A549 treated with CORT108297 at 1 μM for 4 hours (cell line): Measurements from ENCODE around the gene TAGLN. TPM values are rescaled to one million over a fixed set of nuclear protein-coding genes. Genes with fewer than 3 reads are reported as not detected.

Experiments
- total RNA-seq: library from RNA; stranded (reverse); fragments of 200-300 nt; extraction: Qiagen RNA extraction; gene quantifications from 5 replicates; pipeline ENCODE4 v1.2.3, GENCODE V29; 2022

The TAGLN gene
- 61.4 to 151 TPM (median 112 TPM) in 5 replicates for total RNA-seq

DNA sequence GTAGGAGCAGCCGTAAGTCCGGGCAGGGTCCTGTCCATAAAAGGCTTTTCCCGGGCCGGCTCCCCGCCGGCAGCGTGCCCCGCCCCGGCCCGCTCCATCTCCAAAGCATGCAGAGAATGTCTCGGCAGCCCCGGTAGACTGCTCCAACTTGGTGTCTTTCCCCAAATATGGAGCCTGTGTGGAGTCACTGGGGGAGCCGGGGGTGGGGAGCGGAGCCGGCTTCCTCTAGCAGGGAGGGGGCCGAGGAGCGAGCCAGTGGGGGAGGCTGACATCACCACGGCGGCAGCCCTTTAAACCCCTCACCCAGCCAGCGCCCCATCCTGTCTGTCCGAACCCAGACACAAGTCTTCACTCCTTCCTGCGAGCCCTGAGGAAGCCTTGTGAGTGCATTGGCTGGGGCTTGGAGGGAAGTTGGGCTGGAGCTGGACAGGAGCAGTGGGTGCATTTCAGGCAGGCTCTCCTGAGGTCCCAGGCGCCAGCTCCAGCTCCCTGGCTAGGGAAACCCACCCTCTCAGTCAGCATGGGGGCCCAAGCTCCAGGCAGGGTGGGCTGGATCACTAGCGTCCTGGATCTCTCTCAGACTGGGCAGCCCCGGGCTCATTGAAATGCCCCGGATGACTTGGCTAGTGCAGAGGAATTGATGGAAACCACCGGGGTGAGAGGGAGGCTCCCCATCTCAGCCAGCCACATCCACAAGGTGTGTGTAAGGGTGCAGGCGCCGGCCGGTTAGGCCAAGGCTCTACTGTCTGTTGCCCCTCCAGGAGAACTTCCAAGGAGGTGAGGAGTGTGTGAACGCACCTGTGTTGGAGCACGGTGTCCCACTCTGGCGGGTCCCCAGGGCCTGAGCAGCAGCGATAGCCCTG is at the start of gene TAGLN:
Gene TAGLN, plus strand, starts transcription at position 318 of the 863 bp plus-strand sequence. CDS start 3,644 bp downstream, outside the sequence.

GRCh38 chr11:117178210-117179034 is 20.7 kb upstream of the TAGLN start, which contains the start of gene SIDT2:
TSS of gene SIDT2 (plus strand) at chr11:117178743. CDS start at chr11:117179264, 521 bp downstream.

GRCh38 chr11:117231842-117232091 is 32.6 kb downstream of the TAGLN start, which contains the start of gene PCSK7:
TSS of gene PCSK7 (minus strand) at chr11:117232073. CDS start at chr11:117229844, 2,229 bp downstream.

DNA sequence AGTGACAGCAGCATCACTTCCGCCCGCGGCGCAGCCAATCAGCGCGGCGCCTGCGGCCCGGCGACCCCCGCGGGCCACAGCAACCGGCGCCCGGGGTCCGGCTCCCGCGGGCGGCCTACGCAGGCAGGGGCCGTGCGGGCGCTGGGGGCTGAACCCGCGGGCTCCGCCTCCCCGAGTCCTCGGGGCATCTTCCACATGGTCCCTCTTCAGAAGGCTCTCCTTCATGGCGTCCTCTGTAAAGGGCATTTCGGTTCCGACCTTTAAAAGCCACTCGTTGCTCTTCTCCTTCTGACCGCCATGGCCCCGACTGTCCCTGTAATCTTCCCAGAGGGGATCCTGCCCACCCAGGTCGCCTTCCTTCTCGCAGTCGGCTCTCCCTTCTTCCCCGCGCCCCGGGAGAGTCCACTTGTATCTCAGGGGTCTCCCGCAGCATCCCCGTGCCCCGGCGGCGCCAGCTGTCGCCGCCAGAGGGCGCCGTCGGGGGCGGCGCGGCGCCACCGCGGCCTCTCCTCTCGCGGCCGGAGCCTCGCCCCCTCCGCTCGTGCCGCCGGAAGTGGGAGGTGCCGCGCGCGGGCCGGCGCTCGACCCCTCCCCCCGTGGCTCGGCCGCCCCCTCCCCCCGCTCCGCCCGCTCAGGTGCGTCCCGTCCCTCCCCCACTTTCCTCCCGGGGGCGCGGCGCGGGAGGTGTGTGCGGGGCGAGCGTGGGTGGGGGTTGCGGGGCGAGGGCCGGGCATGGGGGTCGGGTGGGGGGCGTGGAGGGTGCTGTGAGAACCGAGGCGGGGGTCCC is 33.1 kb downstream of the TAGLN start, which contains the start of gene RNF214:
Gene RNF214, plus strand, starts transcription at position 580 of the 787 bp plus-strand sequence. CDS start 1,602 bp downstream, outside the sequence.

Other genes with a start within 250 kb of the TAGLN start
- gene SIK3, start 100.9 kb upstream of the TAGLN start, total RNA-seq = 8.1 to 10.2 TPM (median 9.1 TPM) in 5 replicates
- gene PAFAH1B2, start 55.1 kb upstream of the TAGLN start, total RNA-seq = 31.3 to 43.8 TPM (median 35.1 TPM) in 5 replicates
- 3.3 to 5.1 TPM (median 5.1 TPM) in 5 replicates for gene SIDT2, start 20.6 kb upstream of the TAGLN start, total RNA-seq
- 13.1 to 18.4 TPM (median 17.4 TPM) in 5 replicates for gene PCSK7, start 32.7 kb downstream of the TAGLN start, total RNA-seq
- gene RNF214, start 33.3 kb downstream of the TAGLN start, total RNA-seq = 8.3 to 12.3 TPM (median 9.2 TPM) in 5 replicates
- gene BACE1-AS, start 92.0 kb downstream of the TAGLN start, total RNA-seq = 1.4 to 2.2 TPM (median 1.8 TPM) in 5 replicates
- 8.4 to 10.3 TPM (median 8.8 TPM) in 5 replicates for gene BACE1, start 116.9 kb downstream of the TAGLN start, total RNA-seq
- gene CEP164, start 128.5 kb downstream of the TAGLN start, total RNA-seq = 15.0 to 19.3 TPM (median 16.1 TPM) in 5 replicates